K562 (cell line): Measurements from ENCODE around the gene HK1. TPM values are rescaled to one million over a fixed set of nuclear protein-coding genes. Genes with fewer than 3 reads are reported as not detected.
A peak's percentile ranks its signal among the peaks of the same experiment; 100 is the strongest.

Experiments used
- ARHGAP35 ChIP-seq: fragments of 450-650 bp; IDR thresholded peaks from 2 replicates; pipeline ENCODE4 v1.6.1; 2018; ENCODE audit not compliant: partially characterized antibody
- DMBX1 ChIP-seq: fragments of 250-450 bp; sonication (Bioruptor Pico); IDR thresholded peaks from 2 replicates; pipeline ENCODE4 v1.8.0; 2022; ENCODE audit warnings: inconsistent platforms, mild to moderate bottlenecking, moderate library complexity, borderline replicate concordance
- L3MBTL2 ChIP-seq: fragments of 450-650 bp; IDR thresholded peaks from 2 replicates; pipeline ENCODE4 v1.6.1; 2016; ENCODE audit warnings: mild to moderate bottlenecking, moderate library complexity
- MGA ChIP-seq: fragments of 450-650 bp; IDR thresholded peaks from 2 replicates; pipeline ENCODE4 v1.6.1; 2016; ENCODE audit warnings: mild to moderate bottlenecking, moderate library complexity
- OTX1 ChIP-seq: fragments of 450-650 bp; formaldehyde crosslinking; IDR thresholded peaks from 2 replicates; pipeline ENCODE4 v1.4.0; 2022; ENCODE audit warnings: mild to moderate bottlenecking
- PRDM10 ChIP-seq: fragments of 450-650 bp; IDR thresholded peaks from 2 replicates; pipeline ENCODE4 v1.6.1; 2018; ENCODE audit not compliant: partially characterized antibody
- TAF1 ChIP-seq: IDR thresholded peaks from 2 replicates; pipeline ENCODE4 v1.6.1; 2011; ENCODE audit warnings: mild to moderate bottlenecking, low read length, moderate library complexity; ENCODE audit not compliant: insufficient read depth, control insufficient read depth, severe bottlenecking; ENCODE audit errors: extremely low read depth
- TOE1 ChIP-seq, 2 experiments: fragments of 450-650 bp in 1 of 2; sonication (generic) in 1 of 2; formaldehyde crosslinking in 1 of 2; IDR thresholded peaks; 2 replicates each; pipeline versions ENCODE4 v1.7.1 to v1.8.0; 2016 to 2022; ENCODE audit warnings: borderline replicate concordance in 2 of 2, mild to moderate bottlenecking in 2 of 2, antibody characterized with exemption in 1 of 2, inconsistent platforms in 1 of 2, low read depth in 1 of 2, missing genetic modification reagents in 1 of 2, moderate library complexity in 1 of 2
- ZNF143 ChIP-seq: sonication (generic); formaldehyde crosslinking; IDR thresholded peaks from 2 replicates; pipeline ENCODE4 v1.9.0; 2022; ENCODE audit warnings: mild to moderate bottlenecking, missing genetic modification reagents
- ZNF239 ChIP-seq: fragments of 250-450 bp; sonication (Bioruptor Pico); IDR thresholded peaks from 2 replicates; pipeline ENCODE4 v1.4.0; 2020; ENCODE audit warnings: mild to moderate bottlenecking
- ZNF57 ChIP-seq: fragments of 450-650 bp; formaldehyde crosslinking; IDR thresholded peaks from 2 replicates; pipeline ENCODE4 v1.4.0; 2020; ENCODE audit warnings: mild to moderate bottlenecking, moderate library complexity
- polyA plus RNA-seq, 8 experiments: library from polyadenylated mRNA; depleted of rRNA in 4 of 8; stranded (reverse) in 5 of 8; unstranded in 3 of 8; fragments of >200 nt; fragmentation: Nextera tagmentation in 2 of 8; fragmentation: Illumina TruSeq in 1 of 8; extraction: Ambion mirVana in 2 of 8; extraction: Trizol in 1 of 8; gene quantifications; 2 replicates each; pipeline versions ENCODE4 v1.2.1 to v1.2.3, GENCODE V29; 2011 to 2014; ENCODE audit warnings: inconsistent platforms in 1 of 8, missing spikeins in 1 of 8
- total RNA-seq, 7 experiments: library from RNA; depleted of rRNA in 6 of 7; stranded (reverse); fragments of >200 nt in 6 of 7; fragmentation: Illumina TruSeq in 2 of 7; extraction: Trizol in 2 of 7; gene quantifications; 2 replicates each; pipeline versions ENCODE4 v1.2.1 to v1.2.3, GENCODE V29; 2011 to 2021; ENCODE audit warnings: low replicate concordance in 1 of 7

The HK1 gene
- total and polyA plus RNA-seq, 9 of the 15 experiments (the other 6 are each of a cell fraction or from before 2014, with no cell fraction given), result 29.2 to 444 (median 193) TPM

- TF ChIP-seq DMBX1 (CRISPR knock-in tag), result no peak
- no peak for TF ChIP-seq ARHGAP35
- TF ChIP-seq L3MBTL2, result peak; percentile 68
- no peak for TF ChIP-seq ZNF143
- peak; percentile 72 for TF ChIP-seq PRDM10
- no peak; the same call in 1 of the 2 replicates for TF ChIP-seq MGA
- TF ChIP-seq ZNF57 (CRISPR knock-in tag), result peak; percentile 31; the same call in 1 of the 2 replicates
- TF ChIP-seq ZNF239, result no peak; the same call in 1 of the 2 replicates
- no peak for TF ChIP-seq OTX1 (CRISPR knock-in tag)
- no peak for TF ChIP-seq TOE1 (IDR thresholded peaks at IDR 0.05; ENCODE audit: borderline replicate concordance)
- no peak; the same call in 1 of the 2 replicates for TF ChIP-seq TOE1 (CRISPR knock-in tag; IDR thresholded peaks at IDR 0.05; ENCODE audit: borderline replicate concordance, low read depth)
- TF ChIP-seq TAF1, result peak; percentile 57
Observed at GRCh38 chr10:69334302-69335062, 56.2 kb downstream of the HK1 start (continued).
